ENCODE data around the gene DRG1. TPM values are rescaled to one million over a fixed set of nuclear protein-coding genes. Genes with fewer than 3 reads are reported as not detected.

The DRG1 gene
- total RNA-seq, 4 donors from 2014 or later, result 4.6 to 39.2 (median 26.3) TPM

- Histone ChIP-seq H3K27ac (no peak overlapping the region), H3K9me3 (no peaks in the 10 kb centered on the region), H3K4me1 (no peaks in the 10 kb centered on the region), H3K36me3 (peaks cover 0 to 75% (median 38%) of the 10 kb centered on the region in 4 donors), H3K27me3 (no peaks in the 10 kb centered on the region), H3K4me3 (no peak overlapping the region)
- in situ Hi-C loops (cut with MboI; ENCODE audit: low pct_ligation_motif_present in 1 of 4, low pct_unique_long_range_greater_than_20kb in 1 of 4, low sequenced_read_pairs in 3 of 4) (loop anchor here in 1 of 4 donors (25.0 kb wide), 1 partner anchor 95 kb away; the partner anchor contains the start of gene PATZ1), intact Hi-C loops (cut with DNase I; ENCODE audit: low total_unique reads) (no loop called here)
- TF ChIP-seq POLR2A (IDR thresholded peaks at IDR 0.05), result no peak
- no peak for TF ChIP-seq EP300 (IDR thresholded peaks at IDR 0.05; ENCODE audit: low read depth)
- TF ChIP-seq POLR2AphosphoS5 (IDR thresholded peaks at IDR 0.05), result no peak
- no peak for TF ChIP-seq CTCF (IDR thresholded peaks at IDR 0.05)
- 95 to 97% methylated on average over 5 of the region's 5 CpGs for WGBS, 2 donors (ENCODE audit: low coverage in 1 of 2)
- DNase-seq, result no peak
Measured at GRCh38 chr22:31431950-31432349, 32.5 kb downstream of the DRG1 start.

- Histone ChIP-seq H3K9me3 (no peaks in the 10 kb centered on the region), H3K4me1 (no peaks in the 10 kb centered on the region), H3K27ac (no peak overlapping the region), H3K27me3 (no peaks in the 10 kb centered on the region), H3K36me3 (peaks cover 0 to 82% (median 31%) of the 10 kb centered on the region in 4 donors), H3K4me3 (no peak overlapping the region)
- intact Hi-C loops (cut with DNase I; ENCODE audit: low total_unique reads), result no loop called here
- 98% methylated on average over 3 of the region's 3 CpGs; no CpG with 5 or more reads in 1 of the 2 donors for WGBS, 2 donors (ENCODE audit: low coverage in 1 of 2)
- in situ Hi-C loops (cut with MboI; ENCODE audit: low pct_ligation_motif_present in 1 of 4, low pct_unique_long_range_greater_than_20kb in 1 of 4, low sequenced_read_pairs in 3 of 4), result loop anchor here in 1 of 4 donors (25.0 kb wide), 1 partner anchor 99 kb away; the partner anchor contains the start of gene PATZ1
- TF ChIP-seq POLR2A (IDR thresholded peaks at IDR 0.05), result no peak
- no peak for TF ChIP-seq EP300 (IDR thresholded peaks at IDR 0.05; ENCODE audit: low read depth)
- TF ChIP-seq POLR2AphosphoS5 (IDR thresholded peaks at IDR 0.05), result peak in 1 of 3 donors; percentile 4
- TF ChIP-seq CTCF (IDR thresholded peaks at IDR 0.05), result no peak
- DNase-seq, result no peak
Measured at GRCh38 chr22:31436132-31436531, 36.7 kb downstream of the DRG1 start.

- WGBS, 2 donors (ENCODE audit: low coverage in 1 of 2), result 78 to 85% methylated on average over 3 to 8 of the region's 8 CpGs
- H3K4me3 ChIP-seq, result no peak overlapping the region
- no peaks in the 10 kb centered on the region for H3K9me3 ChIP-seq
- TF ChIP-seq CTCF (IDR thresholded peaks at IDR 0.05) (no peak), POLR2A (IDR thresholded peaks at IDR 0.05) (no peak), EP300 (IDR thresholded peaks at IDR 0.05; ENCODE audit: low read depth) (no peak), POLR2AphosphoS5 (IDR thresholded peaks at IDR 0.05) (no peak)
- no peaks in the 10 kb centered on the region for H3K27me3 ChIP-seq
- H3K36me3 ChIP-seq, result peaks cover 0 to 78% (median 26%) of the 10 kb centered on the region in 4 donors
- H3K27ac ChIP-seq, result no peak overlapping the region
- in situ Hi-C loops (cut with MboI; ENCODE audit: low pct_ligation_motif_present in 1 of 4, low pct_unique_long_range_greater_than_20kb in 1 of 4, low sequenced_read_pairs in 3 of 4) (loop anchor here in 1 of 4 donors (25.0 kb wide), 1 partner anchor 103 kb away; the partner anchor contains the start of gene PATZ1), intact Hi-C loops (cut with DNase I; ENCODE audit: low total_unique reads) (no loop called here)
- H3K4me1 ChIP-seq, result no peaks in the 10 kb centered on the region
- no peak for DNase-seq
Measured at GRCh38 chr22:31439808-31440207, 40.4 kb downstream of the DRG1 start.

- intact Hi-C loops (cut with DNase I; ENCODE audit: low total_unique reads) (no loop called here), in situ Hi-C loops (cut with MboI; ENCODE audit: low pct_ligation_motif_present in 1 of 4, low pct_unique_long_range_greater_than_20kb in 1 of 4, low sequenced_read_pairs in 3 of 4) (loop anchor here in 1 of 4 donors (25.0 kb wide), 1 partner anchor 103 kb away; the partner anchor contains the start of gene PATZ1)
- H3K36me3 ChIP-seq, result peaks cover 0 to 69% (median 23%) of the 10 kb centered on the region in 4 donors
- H3K4me1 ChIP-seq, result no peaks in the 10 kb centered on the region
- no peak for DNase-seq
- no peak overlapping the region for H3K27ac ChIP-seq
- no peaks in the 10 kb centered on the region for H3K9me3 ChIP-seq
- TF ChIP-seq CTCF (IDR thresholded peaks at IDR 0.05) (no peak), EP300 (IDR thresholded peaks at IDR 0.05; ENCODE audit: low read depth) (no peak), POLR2A (IDR thresholded peaks at IDR 0.05) (no peak), POLR2AphosphoS5 (IDR thresholded peaks at IDR 0.05) (no peak)
- H3K27me3 ChIP-seq, result no peaks in the 10 kb centered on the region
- H3K4me3 ChIP-seq, result no peak overlapping the region
- 93% methylated on average over 7 of the region's 7 CpGs; no CpG with 5 or more reads in 1 of the 2 donors for WGBS, 2 donors (ENCODE audit: low coverage in 1 of 2)
Measured at GRCh38 chr22:31440681-31441080, 41.3 kb downstream of the DRG1 start.
